OCI-LY3 (cell line): ENCODE results near the gene TBC1D5.

Experiments
- H2AFZ ChIP-seq: fragments of 200-600, 300-600 bp; shearing (Covaris generic); 2 replicates; pipeline ENCODE4 v1.6.0; 2014; ENCODE audit warnings: antibody characterized with exemption, low read depth, low read length
- H3K27ac ChIP-seq: fragments of 200-600, 300-600 bp; sonication (generic); 2 replicates; pipeline ENCODE4 v1.5.1; 2014; ENCODE audit warnings: mild to moderate bottlenecking, low read length, moderate library complexity, mixed read lengths
- H3K27me3 ChIP-seq: fragments of 200-600, 300-600 bp; sonication (generic); 2 replicates; pipeline ENCODE4 v1.6.1; 2014; ENCODE audit warnings: low read depth, low read length, mixed read lengths
- H3K36me3 ChIP-seq: fragments of 200-600, 300-600 bp; sonication (generic); replicated peaks from 2 replicates; pipeline ENCODE3; 2014; ENCODE audit warnings: low read depth, low read length, mixed read lengths
- H3K4me1 ChIP-seq: fragments of 300-600, 200-600 bp; sonication (generic); 2 replicates; pipeline ENCODE4 v1.6.1; 2014; ENCODE audit warnings: low read length, mixed read lengths
- H3K4me2 ChIP-seq: fragments of 200-600, 300-600 bp; sonication (generic); 2 replicates; pipeline ENCODE4 v1.6.1; 2014; ENCODE audit warnings: low read length, mixed read lengths
- H3K4me3 ChIP-seq: fragments of 300-600, 200-600 bp; sonication (generic); 2 replicates; pipeline ENCODE4 v1.5.1; 2014; ENCODE audit warnings: antibody characterized with exemption, mild to moderate bottlenecking, low read length, moderate library complexity
- H3K79me2 ChIP-seq: fragments of 300-600, 200-600 bp; shearing (Covaris generic); 2 replicates; pipeline ENCODE4 v1.6.1; 2014; ENCODE audit warnings: mild to moderate bottlenecking, low read length, mixed read lengths
- H3K9ac ChIP-seq: fragments of 300-600, 200-600 bp; shearing (Covaris generic); 2 replicates; pipeline ENCODE4 v1.6.0; 2014; ENCODE audit warnings: mild to moderate bottlenecking, low read length, moderate library complexity
- H3K9me3 ChIP-seq: fragments of 200-600, 300-600 bp; shearing (Covaris generic); 2 replicates; pipeline ENCODE4 v1.6.1; 2014; ENCODE audit warnings: low read length, mixed read lengths; ENCODE audit not compliant: insufficient read depth
- H4K20me1 ChIP-seq: fragments of 200-600, 300-600 bp; sonication (generic); 2 replicates; pipeline ENCODE4 v1.6.1; 2016; ENCODE audit warnings: low read length, mixed read lengths; ENCODE audit not compliant: insufficient read depth
- CTCF ChIP-seq: fragments of 200-600, 300-600 bp; sonication (generic); IDR thresholded peaks from 2 replicates; pipeline ENCODE4 v1.5.1; 2014; ENCODE audit warnings: antibody characterized with exemption, low read length, low read depth
- EZH2phosphoT487 ChIP-seq: fragments of 200-600 bp; shearing (Covaris generic); IDR thresholded peaks from 2 replicates; pipeline ENCODE4 v1.6.1; 2018; ENCODE audit warnings: antibody characterized with exemption, mixed run types, low read depth

TBC1D5 gene

GRCh38 chr3:17507480-17507879 is 235.0 kb downstream of the TBC1D5 start:
- no peaks in the 10 kb centered on the region for H3K27me3 ChIP-seq
- H3K9ac ChIP-seq = no peak overlapping the region
- H4K20me1 ChIP-seq = no peaks in the 10 kb centered on the region
- TF ChIP-seq EZH2phosphoT487 = no peak
- TF ChIP-seq CTCF = no peak
- H3K4me1 ChIP-seq = no peaks in the 10 kb centered on the region
- H3K27ac ChIP-seq = no peak overlapping the region
- no peak overlapping the region for H3K4me2 ChIP-seq
- H3K36me3 ChIP-seq = no peaks in the 10 kb centered on the region
- no peak overlapping the region for H3K4me3 ChIP-seq
- H3K9me3 ChIP-seq = no peaks in the 10 kb centered on the region
- H2AFZ ChIP-seq = no peak overlapping the region
- no peaks in the 10 kb centered on the region for H3K79me2 ChIP-seq

- Histone ChIP-seq H3K36me3 (no peaks in the 10 kb centered on the region), H3K4me2 (no peak overlapping the region), H3K9ac (no peak overlapping the region), H2AFZ (no peak overlapping the region), H3K79me2 (no peaks in the 10 kb centered on the region), H3K4me1 (peaks cover under 1% of the 10 kb centered on the region), H3K9me3 (no peaks in the 10 kb centered on the region), H4K20me1 (no peaks in the 10 kb centered on the region), H3K27me3 (no peaks in the 10 kb centered on the region), H3K27ac (no peak overlapping the region), H3K4me3 (no peak overlapping the region)
- no peak for TF ChIP-seq CTCF
- TF ChIP-seq EZH2phosphoT487 = no peak
Observed at GRCh38 chr3:17505856-17506255, 236.6 kb downstream of the TBC1D5 start.

- no peaks in the 10 kb centered on the region for H3K79me2 ChIP-seq
- H3K36me3 ChIP-seq = no peaks in the 10 kb centered on the region
- no peak overlapping the region for H3K9ac ChIP-seq
- H3K4me2 ChIP-seq = no peak overlapping the region
- H3K4me3 ChIP-seq = no peak overlapping the region
- no peaks in the 10 kb centered on the region for H3K27me3 ChIP-seq
- no peak overlapping the region for H2AFZ ChIP-seq
- no peak overlapping the region for H3K27ac ChIP-seq
- peaks cover 7% of the 10 kb centered on the region for H3K4me1 ChIP-seq
- TF ChIP-seq CTCF = no peak
- TF ChIP-seq EZH2phosphoT487 = no peak
- H3K9me3 ChIP-seq = no peaks in the 10 kb centered on the region
- no peaks in the 10 kb centered on the region; the same call in 1 of the 2 replicates for H4K20me1 ChIP-seq
Observed at GRCh38 chr3:17501745-17502144, 240.7 kb downstream of the TBC1D5 start.

GRCh38 chr3:17500618-17501017 is 241.8 kb downstream of the TBC1D5 start:
- Histone ChIP-seq H3K4me2 (no peak overlapping the region), H3K9ac (no peak overlapping the region), H3K4me1 (peaks cover 7% of the 10 kb centered on the region), H3K27ac (no peak overlapping the region), H3K36me3 (no peaks in the 10 kb centered on the region), H3K4me3 (no peak overlapping the region), H4K20me1 (no peaks in the 10 kb centered on the region; the same call in 1 of the 2 replicates), H2AFZ (no peak overlapping the region), H3K79me2 (no peaks in the 10 kb centered on the region), H3K27me3 (no peaks in the 10 kb centered on the region), H3K9me3 (no peaks in the 10 kb centered on the region)
- TF ChIP-seq CTCF (no peak), EZH2phosphoT487 (no peak)
